Kidney (tissue), 14 donors: ENCODE data around the gene AICDA. TPM values are rescaled to one million over a fixed set of nuclear protein-coding genes. Genes with fewer than 3 reads are reported as not detected.

Source experiments
- DNase-seq, 5 donors: peaks; one replicate each; pipeline ENCODE4 v3.0.0-alpha.2; 2013 to 2020
- FAIRE-seq: peaks from 2 replicates; lab custom pipeline; 2012; peaks lifted over from hg19 to GRCh38; lab: Jason Lieb, UNC
- H3K27ac ChIP-seq, 2 donors: one replicate each; pipeline ENCODE4 v1.7.0; 2013; ENCODE audit warnings: low read depth in 2 of 2, low read length in 2 of 2, inconsistent platforms in 1 of 2
- H3K27me3 ChIP-seq: one replicate; pipeline ENCODE4 v1.7.1; 2013; ENCODE audit warnings: low read length, inconsistent platforms; ENCODE audit not compliant: control insufficient read depth, insufficient read depth
- H3K36me3 ChIP-seq, 3 donors: one replicate each; pipeline versions ENCODE4 v1.7.0 to v1.7.1; 2013; ENCODE audit warnings: low read length in 3 of 3, control low read depth in 1 of 3, inconsistent platforms in 1 of 3; ENCODE audit not compliant: insufficient read depth in 3 of 3, control insufficient read depth in 2 of 3
- H3K4me1 ChIP-seq, 3 donors: one replicate each; pipeline versions ENCODE4 v1.7.0 to v1.7.1; 2013; ENCODE audit warnings: low read length in 3 of 3, inconsistent platforms in 1 of 3, low read depth in 1 of 3; ENCODE audit not compliant: control insufficient read depth in 2 of 3, insufficient read depth in 2 of 3
- H3K4me3 ChIP-seq, 3 donors: one replicate each; pipeline versions ENCODE4 v1.7.0 to v1.8.1; 2013; ENCODE audit warnings: low read length in 3 of 3, control low read depth in 1 of 3, inconsistent platforms in 1 of 3
- H3K9ac ChIP-seq, 3 donors: one replicate each; pipeline versions ENCODE4 v1.7.0 to v1.7.1; 2013; ENCODE audit warnings: low read length in 3 of 3, control low read depth in 1 of 3, inconsistent platforms in 1 of 3
- H3K9me3 ChIP-seq, 3 donors: one replicate each; pipeline versions ENCODE4 v1.7.0 to v1.7.1; 2013; ENCODE audit warnings: low read length in 3 of 3, control low read depth in 1 of 3, inconsistent platforms in 1 of 3; ENCODE audit not compliant: control insufficient read depth in 2 of 3, insufficient read depth in 1 of 3
- intact Hi-C: fragments of 100-400 bp; cut with DNase I; formaldehyde crosslinking; loops from one replicate; pipeline ENCODE4 v1.11.1; 2022
- polyA plus RNA-seq: library from polyadenylated mRNA; stranded (reverse); fragments of 350-450 nt; fragmentation: Illumina TruSeq; extraction: RNeasy Lipid Tissue Mini Kit (QIAGEN cat#74804); gene quantifications from one replicate; pipeline ENCODE4 v1.2.3, GENCODE V29; 2014; ENCODE audit warnings: low read depth, low replicate concordance; ENCODE audit not compliant: insufficient read depth
- total RNA-seq: library from RNA; stranded (reverse); fragmentation: NEBNext Ultra II Directional; extraction: Animal tissue kit (Norgen Biotek cat#: 25700); gene quantifications from one replicate; pipeline ENCODE4 v1.2.1, GENCODE V29; 2021
- TF ChIP-seq, protein P1 (sequence below): IDR thresholded peaks from 3 replicates; pipeline ENCODE4 v1.5.1; 2012; ENCODE audit warnings: mild to moderate bottlenecking, moderate library complexity, borderline replicate concordance; ENCODE audit not compliant: insufficient read depth; ENCODE audit errors: extremely low read depth
- donor health status: control.
- donor health status: control.
- donor health status: control.
- donor health status: control.
- donor health status: control.
- donor health status: DM: yes; HTN: yes; CAD: no.
- donor health status: Normal renal cell carcinoma (clear cell type).

Gene AICDA
- total and polyA plus RNA-seq, 2 donors from 2014 or later: not detected

DNA sequence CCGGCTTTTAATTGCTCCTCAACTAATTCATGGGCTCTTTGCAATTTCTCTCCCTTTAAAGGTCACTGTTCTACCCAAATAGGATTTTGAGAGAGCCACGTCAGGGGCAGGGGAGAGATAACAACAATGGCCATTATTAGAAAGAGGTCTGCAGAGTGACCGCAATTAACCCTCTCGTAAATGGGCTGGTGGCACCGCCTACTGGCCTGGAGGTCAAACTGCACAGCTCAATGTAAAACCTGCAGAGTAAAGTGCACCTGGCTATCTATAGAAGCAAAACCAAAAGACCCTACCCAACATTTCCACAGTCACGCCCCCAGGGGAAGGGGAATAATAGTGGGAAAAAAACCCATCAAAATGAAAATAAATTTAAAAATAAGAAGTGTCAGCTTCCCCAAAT lies 50.3 kb downstream of the AICDA start:
- Histone ChIP-seq H3K9ac (no peak overlapping the region), H3K36me3 (no peaks in the 10 kb centered on the region), H3K27ac (no peak overlapping the region), H3K4me1 (no peaks in the 10 kb centered on the region), H3K27me3 (no peaks in the 10 kb centered on the region), H3K9me3 (peaks cover 0 to 2% (median 0%) of the 10 kb centered on the region in 3 donors), H3K4me3 (no peak overlapping the region)
- FAIRE-seq (no peak), DNase-seq (no peak)
- intact Hi-C loops: no loop called here
- TF ChIP-seq, protein P1, sequence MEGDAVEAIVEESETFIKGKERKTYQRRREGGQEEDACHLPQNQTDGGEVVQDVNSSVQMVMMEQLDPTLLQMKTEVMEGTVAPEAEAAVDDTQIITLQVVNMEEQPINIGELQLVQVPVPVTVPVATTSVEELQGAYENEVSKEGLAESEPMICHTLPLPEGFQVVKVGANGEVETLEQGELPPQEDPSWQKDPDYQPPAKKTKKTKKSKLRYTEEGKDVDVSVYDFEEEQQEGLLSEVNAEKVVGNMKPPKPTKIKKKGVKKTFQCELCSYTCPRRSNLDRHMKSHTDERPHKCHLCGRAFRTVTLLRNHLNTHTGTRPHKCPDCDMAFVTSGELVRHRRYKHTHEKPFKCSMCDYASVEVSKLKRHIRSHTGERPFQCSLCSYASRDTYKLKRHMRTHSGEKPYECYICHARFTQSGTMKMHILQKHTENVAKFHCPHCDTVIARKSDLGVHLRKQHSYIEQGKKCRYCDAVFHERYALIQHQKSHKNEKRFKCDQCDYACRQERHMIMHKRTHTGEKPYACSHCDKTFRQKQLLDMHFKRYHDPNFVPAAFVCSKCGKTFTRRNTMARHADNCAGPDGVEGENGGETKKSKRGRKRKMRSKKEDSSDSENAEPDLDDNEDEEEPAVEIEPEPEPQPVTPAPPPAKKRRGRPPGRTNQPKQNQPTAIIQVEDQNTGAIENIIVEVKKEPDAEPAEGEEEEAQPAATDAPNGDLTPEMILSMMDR: no peak

DNA sequence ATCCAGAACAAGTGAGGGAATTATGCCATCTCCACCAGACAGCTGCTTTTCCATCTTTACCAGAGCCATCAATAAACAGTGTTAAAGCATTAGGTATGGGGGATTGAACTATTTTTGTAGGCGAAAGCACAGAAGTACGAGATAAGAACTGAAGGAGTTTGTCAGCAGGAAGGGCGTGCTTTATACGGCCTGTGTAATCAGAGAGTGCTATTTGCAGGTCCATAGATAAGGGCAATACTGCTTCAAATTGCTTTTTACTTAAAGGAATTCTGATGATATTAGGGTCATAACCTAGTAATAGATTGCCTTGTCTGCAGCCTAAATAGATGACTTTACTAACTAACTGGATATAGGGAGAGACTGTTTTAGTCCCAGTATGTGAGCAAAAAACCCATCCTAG lies 51.6 kb downstream of the AICDA start:
- peaks cover 0 to 2% (median 0%) of the 10 kb centered on the region in 3 donors for H3K9me3 ChIP-seq
- TF ChIP-seq, protein P1: no peak
- H3K4me1 ChIP-seq: no peaks in the 10 kb centered on the region
- no peak for DNase-seq
- H3K27ac ChIP-seq: no peak overlapping the region
- intact Hi-C loops: no loop called here
- no peaks in the 10 kb centered on the region for H3K27me3 ChIP-seq
- FAIRE-seq: no peak
- H3K9ac ChIP-seq: no peak overlapping the region
- no peaks in the 10 kb centered on the region for H3K36me3 ChIP-seq
- no peak overlapping the region for H3K4me3 ChIP-seq

DNA sequence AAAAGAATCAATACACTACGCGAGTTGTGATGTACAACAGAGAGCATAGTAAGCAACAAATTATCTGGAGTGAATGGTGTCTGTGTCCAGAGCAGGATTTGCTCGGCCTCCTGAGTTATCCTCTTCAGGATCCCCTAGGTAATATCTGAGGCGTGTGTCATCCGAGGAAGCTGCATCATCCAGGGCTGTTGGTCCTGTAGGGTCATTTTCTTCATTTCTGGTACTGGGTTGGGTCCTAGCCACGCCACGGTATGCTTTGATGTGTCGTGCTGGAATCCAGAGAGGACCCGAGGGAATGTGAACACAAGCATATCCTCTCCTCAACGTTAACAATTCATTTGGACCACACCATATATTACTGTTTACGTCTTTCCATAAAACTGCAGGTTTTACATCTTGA lies 53.0 kb downstream of the AICDA start:
- TF ChIP-seq, protein P1: no peak
- Histone ChIP-seq H3K4me3 (no peak overlapping the region), H3K9me3 (peaks cover 0 to 2% (median 0%) of the 10 kb centered on the region in 3 donors), H3K4me1 (no peaks in the 10 kb centered on the region), H3K9ac (no peak overlapping the region), H3K36me3 (no peaks in the 10 kb centered on the region), H3K27ac (no peak overlapping the region), H3K27me3 (no peaks in the 10 kb centered on the region)
- intact Hi-C loops: no loop called here
- FAIRE-seq (no peak), DNase-seq (no peak)

DNA sequence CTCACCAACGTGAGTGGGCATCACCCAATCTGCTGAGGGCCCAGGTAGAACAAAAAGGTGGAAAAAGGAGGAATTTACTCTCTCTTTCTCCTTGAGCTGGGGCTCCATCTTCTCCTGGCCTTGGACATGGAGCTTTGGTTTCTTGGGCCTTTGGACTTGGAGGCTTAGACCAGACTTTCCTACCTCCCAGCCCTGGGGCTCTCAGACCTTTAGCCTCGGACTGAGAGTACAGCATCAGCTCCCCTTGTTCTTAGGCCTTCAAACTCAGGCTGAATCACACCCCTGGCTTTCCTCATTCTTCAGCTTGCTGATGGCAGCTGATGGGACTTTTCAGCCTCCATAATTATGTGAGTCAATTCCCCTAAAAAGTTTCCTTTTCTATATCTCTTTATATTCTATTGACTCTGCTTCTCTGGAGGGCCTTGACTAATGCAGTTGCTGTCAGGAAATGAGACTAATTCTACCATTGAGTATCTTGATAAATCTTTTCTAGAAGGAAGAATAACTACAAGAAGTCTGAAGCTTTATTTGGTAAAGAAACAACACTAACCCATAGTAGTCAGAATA lies 56.0 kb downstream of the AICDA start:
- H3K9me3 ChIP-seq: no peaks in the 10 kb centered on the region
- intact Hi-C loops: no loop called here
- H3K9ac ChIP-seq: no peak overlapping the region
- no peaks in the 10 kb centered on the region for H3K4me1 ChIP-seq
- no peak overlapping the region for H3K4me3 ChIP-seq
- no peak overlapping the region for H3K27ac ChIP-seq
- FAIRE-seq: no peak
- no peaks in the 10 kb centered on the region for H3K27me3 ChIP-seq
- TF ChIP-seq, protein P1: no peak
- DNase-seq: no peak
- no peaks in the 10 kb centered on the region for H3K36me3 ChIP-seq
